K562 (cell line): ENCODE measurements around the gene PRKAG1.

Experiments used
- BRCA1 ChIP-seq, 2 experiments: fragments of 450-650 bp in 1 of 2; sonication (generic) in 1 of 2; formaldehyde crosslinking in 1 of 2; IDR thresholded peaks; 2 replicates each; pipeline versions ENCODE4 v1.5.0 to v1.6.1; 2017 to 2020; ENCODE audit warnings: mild to moderate bottlenecking in 1 of 2, missing genetic modification reagents in 1 of 2
- C11orf30 ChIP-seq: fragments of 450-650 bp; IDR thresholded peaks from 2 replicates; pipeline ENCODE4 v1.6.1; 2016; ENCODE audit warnings: low read depth, mild to moderate bottlenecking
- CHD4 ChIP-seq: fragments of 200-600 bp; sonication (generic); IDR thresholded peaks from 3 replicates; pipeline ENCODE4 v1.6.1; 2012; ENCODE audit warnings: low read depth, mild to moderate bottlenecking, mixed read lengths, low read length, inconsistent platforms; ENCODE audit not compliant: insufficient read depth, insufficient replicate concordance, poor library complexity, severe bottlenecking
- EZH2 ChIP-seq: IDR thresholded peaks from 2 replicates; pipeline ENCODE4 v1.6.1; 2012; ENCODE audit warnings: low read depth, mild to moderate bottlenecking, inconsistent platforms, low read length, borderline replicate concordance
- KLF16 ChIP-seq: IDR thresholded peaks from 2 replicates; pipeline ENCODE4 v1.6.1; 2016; ENCODE audit warnings: antibody characterized with exemption
- SOX6 ChIP-seq: fragments of 450-650 bp; IDR thresholded peaks from 2 replicates; pipeline ENCODE4 v1.6.1; 2014; ENCODE audit warnings: mild to moderate bottlenecking
- SRF ChIP-seq, 2 experiments: fragments of 250-450, 450-650 bp in 1 of 2; sonication (Bioruptor Pico) in 1 of 2; sonication (generic) in 1 of 2; formaldehyde crosslinking; IDR thresholded peaks; 2 replicates each; pipeline versions ENCODE4 v1.5.0 to v1.5.1; 2020 to 2022; ENCODE audit warnings: mild to moderate bottlenecking in 1 of 2, missing genetic modification reagents in 1 of 2
- TAF1 ChIP-seq: IDR thresholded peaks from 2 replicates; pipeline ENCODE4 v1.6.1; 2011; ENCODE audit warnings: mild to moderate bottlenecking, low read length, moderate library complexity; ENCODE audit not compliant: insufficient read depth, control insufficient read depth, severe bottlenecking; ENCODE audit errors: extremely low read depth
- ZBTB49 ChIP-seq: sonication (generic); formaldehyde crosslinking; IDR thresholded peaks from 2 replicates; pipeline ENCODE4 v1.8.0; 2022; ENCODE audit warnings: missing genetic modification reagents, mild to moderate bottlenecking, borderline replicate concordance
- ZBTB7A ChIP-seq: IDR thresholded peaks from 2 replicates; pipeline ENCODE4 v1.6.1; 2011; ENCODE audit warnings: low read depth, mild to moderate bottlenecking, low read length, moderate library complexity, borderline replicate concordance; ENCODE audit not compliant: control insufficient read depth
- ZNF224 ChIP-seq: sonication (generic); formaldehyde crosslinking; IDR thresholded peaks from 2 replicates; pipeline ENCODE4 v1.8.0; 2022; ENCODE audit warnings: mild to moderate bottlenecking, missing genetic modification reagents
- ZNF239 ChIP-seq: fragments of 250-450 bp; sonication (Bioruptor Pico); IDR thresholded peaks from 2 replicates; pipeline ENCODE4 v1.4.0; 2020; ENCODE audit warnings: mild to moderate bottlenecking
- TF ChIP-seq, protein P1 (sequence below), 3 experiments: IDR thresholded peaks in 2 of 3; conservative IDR thresholded peaks in 1 of 3; 2 replicates each; pipeline ENCODE4 v1.5.1; 2011 to 2012; ENCODE audit warnings: low read length in 3 of 3, mild to moderate bottlenecking in 3 of 3, control low read depth in 2 of 3, improper control_type of control experiment in 1 of 3, inconsistent platforms in 1 of 3, low read depth in 1 of 3, mixed read lengths in 1 of 3, moderate library complexity in 1 of 3; ENCODE audit not compliant: insufficient read depth in 2 of 3
- TF ChIP-seq, protein P2 (sequence below), 2 experiments: fragments of 450-650 bp in 1 of 2; sonication (generic) in 1 of 2; formaldehyde crosslinking in 1 of 2; IDR thresholded peaks in 1 of 2; conservative IDR thresholded peaks in 1 of 2; 2 replicates each; pipeline versions ENCODE4 v1.6.1 to v1.8.1; 2016 to 2023; ENCODE audit warnings: mild to moderate bottlenecking in 2 of 2, moderate library complexity in 2 of 2, inconsistent platforms in 1 of 2, missing genetic modification reagents in 1 of 2

- TF ChIP-seq, protein P1, sequence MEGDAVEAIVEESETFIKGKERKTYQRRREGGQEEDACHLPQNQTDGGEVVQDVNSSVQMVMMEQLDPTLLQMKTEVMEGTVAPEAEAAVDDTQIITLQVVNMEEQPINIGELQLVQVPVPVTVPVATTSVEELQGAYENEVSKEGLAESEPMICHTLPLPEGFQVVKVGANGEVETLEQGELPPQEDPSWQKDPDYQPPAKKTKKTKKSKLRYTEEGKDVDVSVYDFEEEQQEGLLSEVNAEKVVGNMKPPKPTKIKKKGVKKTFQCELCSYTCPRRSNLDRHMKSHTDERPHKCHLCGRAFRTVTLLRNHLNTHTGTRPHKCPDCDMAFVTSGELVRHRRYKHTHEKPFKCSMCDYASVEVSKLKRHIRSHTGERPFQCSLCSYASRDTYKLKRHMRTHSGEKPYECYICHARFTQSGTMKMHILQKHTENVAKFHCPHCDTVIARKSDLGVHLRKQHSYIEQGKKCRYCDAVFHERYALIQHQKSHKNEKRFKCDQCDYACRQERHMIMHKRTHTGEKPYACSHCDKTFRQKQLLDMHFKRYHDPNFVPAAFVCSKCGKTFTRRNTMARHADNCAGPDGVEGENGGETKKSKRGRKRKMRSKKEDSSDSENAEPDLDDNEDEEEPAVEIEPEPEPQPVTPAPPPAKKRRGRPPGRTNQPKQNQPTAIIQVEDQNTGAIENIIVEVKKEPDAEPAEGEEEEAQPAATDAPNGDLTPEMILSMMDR (IDR thresholded peaks at IDR 0.05 in 2 of 3, conservative IDR thresholded peaks at IDR 0.05 in 1 of 3; ENCODE audit: insufficient read depth in 2 of 3, low read depth in 1 of 3, low read length in 3 of 3): no peak
- TF ChIP-seq KLF16 (no peak), C11orf30 (no peak), ZNF224 (CRISPR knock-in tag) (no peak), EZH2 (no peak), TAF1 (no peak), CHD4 (no peak), ZNF239 (CRISPR knock-in tag) (no peak), SRF (CRISPR knock-in tag; IDR thresholded peaks at IDR 0.05) (no peak), SOX6 (no peak), ZBTB49 (no peak), BRCA1 (IDR thresholded peaks at IDR 0.05) (no peak), BRCA1 (CRISPR knock-in tag; IDR thresholded peaks at IDR 0.05) (no peak), ZBTB7A (no peak)
- TF ChIP-seq, protein P2, sequence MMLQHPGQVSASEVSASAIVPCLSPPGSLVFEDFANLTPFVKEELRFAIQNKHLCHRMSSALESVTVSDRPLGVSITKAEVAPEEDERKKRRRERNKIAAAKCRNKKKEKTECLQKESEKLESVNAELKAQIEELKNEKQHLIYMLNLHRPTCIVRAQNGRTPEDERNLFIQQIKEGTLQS (IDR thresholded peaks at IDR 0.05): no peak
- TF ChIP-seq, protein P2 (CRISPR knock-in tag; conservative IDR thresholded peaks at IDR 0.05): no peak
These were observed 6.9 kb upstream of the PRKAG1 start for GRCh38 chr12:49025463-49025862.
